ENCODE measurements around the gene CRYBB2.
"Not testable (repeated sequence)": the region's sequence is repeated elsewhere in the genome, so short reads cannot be mapped to it uniquely, and the experiment has no call there.

Gene CRYBB2

DNA sequence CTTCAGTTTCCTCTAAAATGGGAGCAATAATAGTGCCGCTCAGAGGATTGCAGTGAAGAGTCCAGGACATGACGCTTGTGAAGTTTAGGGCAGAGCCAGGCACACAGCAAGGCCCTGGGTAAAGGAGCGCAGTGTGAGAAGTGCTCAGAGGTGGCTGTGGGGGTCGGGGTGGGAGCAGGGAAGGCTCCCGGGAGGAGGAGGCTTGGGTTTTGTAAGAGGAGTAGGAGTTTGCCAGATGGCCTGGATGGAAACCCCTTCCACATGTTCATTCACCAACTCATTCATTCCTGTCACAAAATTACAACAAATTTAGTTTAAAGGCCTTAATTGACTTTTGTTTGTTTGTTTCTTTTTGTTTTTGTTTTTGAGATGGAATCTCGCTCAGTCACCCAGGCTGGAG lies 17.0 kb downstream of the CRYBB2 start:
- FAIRE-seq: no peak

DNA sequence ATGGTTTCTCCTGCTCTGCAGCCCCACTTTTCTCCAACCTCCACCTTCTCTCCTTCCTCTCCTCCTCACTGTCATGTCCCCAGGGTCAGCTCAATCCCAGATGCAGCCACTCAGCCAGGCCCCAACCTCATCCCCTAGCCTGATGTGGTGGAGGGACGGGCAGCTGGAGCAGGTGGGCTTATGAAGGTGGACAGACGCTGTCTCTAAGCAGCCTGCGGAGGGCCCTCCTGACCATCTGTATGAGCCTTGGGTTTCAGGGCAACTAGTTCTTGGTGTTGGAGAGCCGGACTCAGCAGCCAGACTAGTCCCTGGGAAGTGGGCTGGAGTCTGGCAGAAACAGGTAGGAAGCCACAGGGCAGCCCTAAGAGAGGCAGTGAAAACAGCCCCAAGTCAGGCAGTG lies 18.1 kb downstream of the CRYBB2 start:
- FAIRE-seq: no peak

DNA sequence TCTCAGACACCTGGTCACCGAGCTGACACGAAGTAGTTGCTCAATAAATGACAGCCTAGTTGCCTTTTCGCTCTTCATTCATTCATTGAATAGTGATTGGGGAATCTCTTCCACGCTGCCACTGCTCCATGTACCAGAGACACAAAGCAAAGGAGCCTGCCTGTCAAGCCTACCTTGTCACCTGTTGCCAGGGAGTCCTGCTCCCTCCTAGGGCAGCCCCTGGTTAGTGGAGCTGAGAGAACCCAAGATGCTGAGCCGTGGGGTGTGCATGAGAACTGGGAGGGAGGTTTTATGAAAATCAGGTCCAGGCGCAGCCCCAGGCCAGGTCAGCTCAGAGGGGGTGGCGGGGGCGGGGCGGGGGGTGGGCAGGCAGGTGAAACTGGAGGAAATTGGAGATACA lies 18.6 kb downstream of the CRYBB2 start:
- FAIRE-seq: not testable (repeated sequence)

DNA sequence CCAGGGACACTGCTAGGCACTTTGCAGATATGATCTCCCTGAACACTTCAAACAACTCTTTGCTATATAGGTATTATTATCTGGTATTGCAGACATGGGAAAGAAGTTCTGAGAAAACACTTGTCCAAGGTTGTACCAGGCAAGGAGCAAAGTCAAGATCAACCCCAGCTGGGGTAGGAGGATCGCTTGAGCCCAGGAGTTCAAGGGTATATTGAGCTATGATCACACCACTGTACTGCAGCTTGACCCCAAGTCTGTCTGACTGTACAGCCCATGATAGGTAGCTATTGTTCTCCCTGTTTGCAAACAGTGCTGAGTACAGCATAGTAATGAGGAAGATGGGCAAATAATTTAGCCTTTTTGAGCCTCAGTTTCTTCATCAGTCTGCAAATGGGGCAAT lies 35.7 kb downstream of the CRYBB2 start:
- FAIRE-seq: not testable (repeated sequence)

DNA sequence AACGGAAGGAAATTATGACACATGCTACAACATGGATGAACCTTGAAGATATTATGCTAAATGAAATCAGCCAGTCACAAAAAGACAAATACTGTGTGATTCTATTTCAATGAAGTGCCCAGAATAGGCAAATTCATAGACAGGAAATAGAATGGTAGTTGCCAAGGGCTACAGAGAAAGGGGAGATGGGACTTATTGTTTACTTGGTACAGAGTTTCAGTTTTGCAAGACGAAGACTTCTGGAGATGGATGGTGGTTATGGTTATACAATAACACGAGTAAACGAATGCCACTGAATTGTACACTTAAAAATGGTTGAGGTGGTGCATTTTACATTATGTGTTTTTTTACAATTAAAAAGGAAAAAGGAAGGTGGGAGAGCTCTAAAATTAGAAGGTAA lies 48.1 kb downstream of the CRYBB2 start:
- not testable (repeated sequence) for FAIRE-seq

DNA sequence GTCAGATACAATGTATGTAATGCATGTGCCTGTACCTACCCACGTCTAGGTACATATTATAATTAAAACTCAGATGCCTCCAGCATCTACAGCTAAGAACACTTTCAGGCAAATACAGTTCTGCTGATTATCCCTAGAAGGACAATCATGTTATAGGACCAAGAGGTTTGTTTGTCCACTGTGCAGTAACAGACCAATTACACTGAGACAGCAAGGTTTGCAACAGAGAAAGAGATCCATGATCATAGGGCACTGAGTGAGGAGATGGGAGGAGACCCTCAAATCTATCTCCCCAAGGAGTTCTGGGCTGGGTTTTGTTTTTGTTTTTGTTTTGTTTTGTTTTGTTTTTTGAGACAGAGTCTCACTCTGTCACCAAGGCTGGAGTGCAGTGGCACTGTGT lies 49.5 kb downstream of the CRYBB2 start:
- FAIRE-seq: not testable (repeated sequence)

DNA sequence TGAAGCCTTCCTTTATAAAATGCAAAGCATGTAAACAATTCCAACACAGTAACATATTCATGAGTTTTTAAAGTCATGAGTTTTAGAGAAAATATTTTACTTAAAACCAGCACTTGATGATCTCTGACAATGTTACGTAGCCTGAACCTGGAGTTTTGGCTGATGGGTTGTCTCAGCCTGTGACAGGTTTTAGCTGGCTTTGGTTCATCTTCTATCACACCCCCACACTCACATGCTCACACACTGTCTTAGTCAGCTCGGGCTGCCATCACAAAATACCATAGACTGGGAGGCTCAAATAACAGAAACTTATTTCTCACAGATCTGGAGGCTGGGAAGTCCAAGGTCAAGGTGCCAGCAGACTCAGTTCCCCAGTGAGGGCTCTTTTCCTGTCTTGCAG lies 50.6 kb downstream of the CRYBB2 start:
- FAIRE-seq: not testable (repeated sequence)

DNA sequence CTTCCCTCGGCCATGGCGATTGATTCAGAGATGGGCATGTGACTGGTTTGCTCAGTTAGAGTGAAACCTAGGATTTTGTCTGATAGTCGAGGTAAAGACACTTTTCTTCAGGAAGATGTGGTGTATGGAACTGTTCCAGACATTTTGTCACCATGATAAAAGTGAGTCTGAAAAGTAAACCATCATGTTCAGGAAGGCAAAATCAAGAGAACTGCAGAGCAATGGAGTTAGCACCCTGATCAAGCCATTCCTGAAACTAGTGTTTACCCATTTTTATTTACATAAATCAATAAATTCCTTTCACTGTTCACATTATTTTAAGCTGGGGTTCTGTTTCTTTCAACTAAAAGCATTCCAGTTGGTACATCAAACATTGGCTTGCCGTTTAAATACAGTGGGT lies 53.8 kb downstream of the CRYBB2 start:
- not testable (repeated sequence) for FAIRE-seq

DNA sequence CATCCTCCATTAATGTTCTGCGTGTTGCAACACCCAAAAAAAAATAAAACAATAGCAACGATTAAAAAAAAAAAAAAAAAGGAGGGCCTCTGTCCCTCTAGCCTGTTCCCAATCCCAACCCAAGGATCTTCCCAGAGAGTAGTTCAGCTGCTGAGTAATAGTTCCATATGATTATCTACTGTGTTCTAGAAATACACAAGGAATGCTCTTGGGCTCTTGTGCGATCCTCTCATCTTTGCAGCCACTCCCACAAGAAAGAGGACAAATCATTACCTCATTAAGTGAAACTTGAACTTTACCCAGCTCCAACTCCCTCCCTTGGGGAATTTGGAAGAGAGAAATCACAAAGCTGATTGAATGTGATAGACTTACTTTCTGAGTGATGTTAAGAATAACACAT lies 54.5 kb downstream of the CRYBB2 start:
- FAIRE-seq: not testable (repeated sequence)

DNA sequence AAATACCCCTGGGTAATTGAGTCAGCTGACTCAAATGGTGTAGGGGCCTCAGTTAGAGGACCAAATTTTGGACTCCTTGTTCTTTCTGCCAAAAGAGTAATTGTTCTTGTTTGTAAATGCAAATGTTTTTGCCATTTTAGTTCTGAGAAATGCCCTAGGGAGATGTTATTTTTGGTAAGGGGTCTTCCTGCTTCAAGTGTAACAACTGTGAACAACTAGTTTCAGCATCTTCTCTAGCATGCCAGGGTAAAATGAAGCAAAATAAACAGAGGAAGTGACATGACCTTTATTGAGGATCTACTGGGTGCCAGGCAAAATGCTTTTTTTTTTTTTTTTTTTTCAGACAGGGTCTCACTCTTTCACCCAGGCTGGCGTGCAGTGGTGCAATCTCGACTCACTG lies 60.7 kb downstream of the CRYBB2 start:
- not testable (repeated sequence) for FAIRE-seq
